ENCODE results near the gene TP73. TPM values are rescaled to one million over a fixed set of nuclear protein-coding genes. Genes with fewer than 3 reads are reported as not detected.
A peak's percentile ranks its signal among the peaks of the same experiment; 100 is the strongest.

TP73 gene
- 0.71 TPM for total RNA-seq
- 1 to 10 TPM in 5 of 8 donors, under 1 TPM in 3; 0.52 to 2.5 (median 1.3) TPM for polyA plus RNA-seq (ENCODE audit: insufficient read depth in 1 of 8, insufficient read length in 8 of 8, low replicate concordance in 1 of 8)
- long read RNA-seq, donor 1: 0 reads
- long read RNA-seq, donor 2: 0 reads
- long read RNA-seq, donor 3, partial matches to known transcripts: 0 of 1 reads
- long read RNA-seq, donor 3, other reads (novel, unspliced or antisense): 0 of 1 reads
- long read RNA-seq, donor 4: 0 reads
- long read RNA-seq, donor 5: 0 reads
- long read RNA-seq, donor 6: 0 reads
- long read RNA-seq, donor 7: 0 reads
- long read RNA-seq, donor 8: 0 reads
- long read RNA-seq, donor 9: 0 reads
- long read RNA-seq, donor 10: 0 reads
- long read RNA-seq, donor 11: 0 reads

DNA sequence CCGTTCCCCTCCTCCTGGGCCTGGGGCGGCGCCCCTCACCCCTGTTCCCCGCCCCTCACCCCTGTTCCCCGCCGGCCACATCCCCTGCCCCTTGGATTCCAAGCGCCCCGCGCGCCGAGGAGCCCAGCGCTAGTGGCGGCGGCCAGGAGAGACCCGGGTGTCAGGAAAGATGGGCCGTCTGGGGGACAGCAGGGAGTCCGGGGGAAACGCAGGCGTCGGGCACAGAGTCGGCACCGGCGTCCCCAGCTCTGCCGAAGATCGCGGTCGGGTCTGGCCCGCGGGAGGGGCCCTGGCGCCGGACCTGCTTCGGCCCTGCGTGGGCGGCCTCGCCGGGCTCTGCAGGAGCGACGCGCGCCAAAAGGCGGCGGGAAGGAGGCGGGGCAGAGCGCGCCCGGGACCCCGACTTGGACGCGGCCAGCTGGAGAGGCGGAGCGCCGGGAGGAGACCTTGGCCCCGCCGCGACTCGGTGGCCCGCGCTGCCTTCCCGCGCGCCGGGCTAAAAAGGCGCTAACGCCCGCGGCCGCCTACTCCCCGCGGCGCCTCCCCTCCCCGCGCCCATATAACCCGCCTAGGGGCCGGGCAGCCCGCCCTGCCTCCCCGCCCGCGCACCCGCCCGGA is at the start of gene TP73:
TP73 (plus strand) TSS at position 587 of the 618 bp plus-strand sequence. CDS start 29,850 bp downstream, outside the sequence.
- H3K36me3 ChIP-seq (ENCODE audit: control insufficient read depth, insufficient read depth, low read length): peaks cover 4% of the 10 kb centered on the region
- peaks cover 58% of the 10 kb centered on the region for H3K27me3 ChIP-seq (ENCODE audit: control insufficient read depth, insufficient read depth, low read length)
- peaks cover 34% of the 10 kb centered on the region for H3K4me1 ChIP-seq (ENCODE audit: control insufficient read depth, insufficient read depth, low read length)
- H3K4me3 ChIP-seq (ENCODE audit: low read length): peak within 1 kb of the TSS; percentile 28
- no peak within 1 kb of the TSS for H3K27ac ChIP-seq (ENCODE audit: low read length)
- DNase-seq: peak; percentile 47
- no peaks in the 10 kb centered on the region for H3K9me3 ChIP-seq (replicated peaks; ENCODE audit: control insufficient read depth, low read depth, low read length)
- WGBS (ENCODE audit: insufficient coverage): 0% methylated on average over 73 of the region's 80 CpGs

GRCh38 chr1:3603156-3603555 is 49.2 kb upstream of the TP73 start:
- DNase-seq: no peak
- 85% methylated on average over 10 of the region's 11 CpGs for whole genome bisulfite sequencing (ENCODE audit: insufficient coverage)
- Histone ChIP-seq H3K36me3 (ENCODE audit: control insufficient read depth, insufficient read depth, low read length) (no peaks in the 10 kb centered on the region), H3K27ac (ENCODE audit: low read length) (no peak overlapping the region), H3K27me3 (ENCODE audit: control insufficient read depth, insufficient read depth, low read length) (no peaks in the 10 kb centered on the region), H3K4me3 (ENCODE audit: low read length) (no peak overlapping the region), H3K9me3 (replicated peaks; ENCODE audit: control insufficient read depth, low read depth, low read length) (no peaks in the 10 kb centered on the region), H3K4me1 (ENCODE audit: control insufficient read depth, insufficient read depth, low read length) (peaks cover 25% of the 10 kb centered on the region)

DNA sequence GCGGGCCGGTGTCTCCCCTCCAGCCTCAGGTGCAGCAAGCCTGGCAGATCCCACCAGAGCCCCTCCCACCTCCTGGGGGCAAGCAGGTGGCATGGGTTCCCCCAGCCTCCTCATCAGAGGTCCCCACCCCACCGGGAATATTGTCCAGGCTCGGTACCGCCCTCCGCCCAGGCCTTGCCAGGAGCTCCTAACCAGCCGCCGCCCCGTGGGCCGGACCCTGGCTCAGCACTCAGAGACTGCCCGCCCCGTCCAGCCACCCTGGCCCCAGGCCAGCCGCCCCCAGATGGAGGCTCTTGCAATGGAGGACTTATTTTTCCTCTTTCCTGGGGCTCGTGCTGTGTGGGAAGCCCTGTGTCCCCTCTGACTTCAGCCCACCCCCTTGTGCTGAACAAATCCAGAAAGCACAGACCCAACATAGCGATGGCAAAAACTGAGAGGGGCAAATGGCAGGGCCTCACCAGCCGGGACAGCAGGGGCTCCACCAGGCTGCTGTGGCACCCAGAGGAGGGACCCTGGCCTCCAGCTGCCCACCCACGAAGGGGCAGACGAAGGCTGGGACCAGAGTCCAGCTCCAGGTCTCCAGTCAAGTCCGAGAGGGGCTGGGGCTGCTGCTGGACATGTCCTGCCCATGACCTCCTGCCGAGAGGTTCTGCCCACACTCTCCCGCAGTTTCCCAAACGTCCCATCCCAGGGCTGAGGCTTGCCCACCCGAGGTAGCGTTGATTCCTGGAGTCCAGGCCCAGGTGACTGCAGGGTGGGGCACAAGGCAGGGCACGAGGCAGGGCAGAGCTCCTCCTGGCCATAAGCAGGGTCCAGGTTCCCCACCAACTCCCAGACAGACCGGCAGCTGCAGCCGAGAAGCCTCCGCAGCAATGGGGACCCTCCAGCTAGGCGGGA is 48.5 kb upstream of the TP73 start:
- H3K9me3 ChIP-seq (replicated peaks; ENCODE audit: control insufficient read depth, low read depth, low read length): no peaks in the 10 kb centered on the region
- no peaks in the 10 kb centered on the region for H3K27me3 ChIP-seq (ENCODE audit: control insufficient read depth, insufficient read depth, low read length)
- no peak overlapping the region for H3K27ac ChIP-seq (ENCODE audit: low read length)
- WGBS (ENCODE audit: insufficient coverage): 76% methylated on average over 27 of the region's 29 CpGs
- H3K4me3 ChIP-seq (ENCODE audit: low read length): no peak overlapping the region
- DNase-seq: no peak
- H3K36me3 ChIP-seq (ENCODE audit: control insufficient read depth, insufficient read depth, low read length): no peaks in the 10 kb centered on the region
- peaks cover 24% of the 10 kb centered on the region for H3K4me1 ChIP-seq (ENCODE audit: control insufficient read depth, insufficient read depth, low read length)

DNA sequence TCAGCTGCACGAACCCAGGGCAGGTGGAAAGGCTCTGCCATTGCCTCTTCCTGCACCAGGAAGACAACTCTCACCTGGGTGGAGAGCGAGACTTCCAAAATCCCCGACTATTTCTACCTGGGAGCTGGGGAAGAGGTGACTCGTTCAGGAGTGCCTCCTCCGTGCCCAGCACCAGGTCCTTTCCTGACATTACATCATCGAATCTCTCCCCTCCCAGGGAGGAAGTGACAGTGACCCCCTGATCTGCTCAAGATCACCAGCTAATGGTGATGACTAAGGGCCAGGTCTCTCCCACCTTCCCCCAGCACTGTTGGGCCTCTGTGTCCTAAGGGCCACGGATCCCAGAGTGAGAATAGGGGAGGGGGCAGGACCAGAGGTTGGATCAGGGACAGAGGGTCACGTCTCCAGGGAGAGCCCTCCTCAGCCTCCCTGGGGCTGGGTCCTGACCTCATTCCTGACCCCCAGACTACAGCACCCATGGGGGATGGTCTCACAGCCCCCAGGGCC is 47.8 kb upstream of the TP73 start:
- no peak for DNase-seq
- H3K27me3 ChIP-seq (ENCODE audit: control insufficient read depth, insufficient read depth, low read length): no peaks in the 10 kb centered on the region
- H3K36me3 ChIP-seq (ENCODE audit: control insufficient read depth, insufficient read depth, low read length): no peaks in the 10 kb centered on the region
- peaks cover 24% of the 10 kb centered on the region for H3K4me1 ChIP-seq (ENCODE audit: control insufficient read depth, insufficient read depth, low read length)
- 100% methylated on average over 1 of the region's 8 CpGs for WGBS (ENCODE audit: insufficient coverage)
- no peak overlapping the region for H3K4me3 ChIP-seq (ENCODE audit: low read length)
- H3K27ac ChIP-seq (ENCODE audit: low read length): no peak overlapping the region
- no peaks in the 10 kb centered on the region for H3K9me3 ChIP-seq (replicated peaks; ENCODE audit: control insufficient read depth, low read depth, low read length)

DNA sequence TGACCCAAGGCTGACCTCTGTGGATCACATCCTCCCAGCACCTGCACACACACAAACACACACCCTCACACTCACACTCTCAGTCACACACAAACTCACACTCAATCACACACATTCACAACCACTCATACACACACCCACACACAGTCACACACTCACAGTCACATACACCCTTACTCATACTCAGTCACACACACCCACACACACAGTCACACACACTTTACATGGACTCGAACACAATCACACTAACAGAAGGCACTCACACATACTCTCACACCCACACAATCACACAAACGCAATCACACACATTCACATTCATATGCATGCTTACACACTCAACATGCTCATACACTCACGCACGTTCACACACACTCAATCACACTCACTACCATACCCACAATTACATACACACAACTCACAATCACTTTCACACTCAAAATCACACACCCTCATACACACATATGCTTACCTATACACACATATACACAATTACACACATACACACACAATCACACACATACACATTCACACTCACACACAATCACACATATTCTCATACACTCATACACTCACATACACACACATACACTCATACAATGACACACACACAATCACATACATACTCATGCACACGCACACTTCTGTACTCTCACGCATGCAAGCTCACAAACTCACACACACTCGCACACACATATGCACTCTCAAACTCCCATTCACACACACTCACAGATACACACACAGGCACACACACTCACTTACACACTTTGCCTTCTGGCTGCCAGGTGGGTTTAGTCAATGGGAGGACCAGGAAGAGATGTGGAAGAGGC is 47.1 kb upstream of the TP73 start:
- Histone ChIP-seq H3K36me3 (ENCODE audit: control insufficient read depth, insufficient read depth, low read length) (no peaks in the 10 kb centered on the region), H3K27me3 (ENCODE audit: control insufficient read depth, insufficient read depth, low read length) (no peaks in the 10 kb centered on the region)
- 94% methylated on average over 6 of the region's 7 CpGs for WGBS (ENCODE audit: insufficient coverage)

GRCh38 chr1:3606779-3607702 is 45.3 kb upstream of the TP73 start:
- Histone ChIP-seq H3K27me3 (ENCODE audit: control insufficient read depth, insufficient read depth, low read length) (peaks cover 9% of the 10 kb centered on the region), H3K27ac (ENCODE audit: low read length) (no peak overlapping the region), H3K4me1 (ENCODE audit: control insufficient read depth, insufficient read depth, low read length) (peaks cover 38% of the 10 kb centered on the region), H3K4me3 (ENCODE audit: low read length) (no peak overlapping the region), H3K36me3 (ENCODE audit: control insufficient read depth, insufficient read depth, low read length) (no peaks in the 10 kb centered on the region), H3K9me3 (replicated peaks; ENCODE audit: control insufficient read depth, low read depth, low read length) (no peaks in the 10 kb centered on the region)
- DNase-seq: no peak
- 83% methylated on average over 14 of the region's 23 CpGs for WGBS (ENCODE audit: insufficient coverage)

More for the DNA sequence above, 47.1 kb upstream of the TP73 start:
- no peak for DNase-seq
- Histone ChIP-seq H3K9me3 (replicated peaks; ENCODE audit: control insufficient read depth, low read depth, low read length) (no peaks in the 10 kb centered on the region), H3K4me1 (ENCODE audit: control insufficient read depth, insufficient read depth, low read length) (peaks cover 26% of the 10 kb centered on the region), H3K27ac (ENCODE audit: low read length) (no peak overlapping the region), H3K4me3 (ENCODE audit: low read length) (no peak overlapping the region)

GRCh38 chr1:3607703-3608065 is 44.6 kb upstream of the TP73 start:
- Histone ChIP-seq H3K4me1 (ENCODE audit: control insufficient read depth, insufficient read depth, low read length) (peaks cover 40% of the 10 kb centered on the region), H3K4me3 (ENCODE audit: low read length) (no peak overlapping the region), H3K27ac (ENCODE audit: low read length) (no peak overlapping the region), H3K9me3 (replicated peaks; ENCODE audit: control insufficient read depth, low read depth, low read length) (no peaks in the 10 kb centered on the region), H3K27me3 (ENCODE audit: control insufficient read depth, insufficient read depth, low read length) (peaks cover 16% of the 10 kb centered on the region), H3K36me3 (ENCODE audit: control insufficient read depth, insufficient read depth, low read length) (no peaks in the 10 kb centered on the region)
- WGBS (ENCODE audit: insufficient coverage): 59% methylated on average over 17 of the region's 18 CpGs
- no peak for DNase-seq

DNA sequence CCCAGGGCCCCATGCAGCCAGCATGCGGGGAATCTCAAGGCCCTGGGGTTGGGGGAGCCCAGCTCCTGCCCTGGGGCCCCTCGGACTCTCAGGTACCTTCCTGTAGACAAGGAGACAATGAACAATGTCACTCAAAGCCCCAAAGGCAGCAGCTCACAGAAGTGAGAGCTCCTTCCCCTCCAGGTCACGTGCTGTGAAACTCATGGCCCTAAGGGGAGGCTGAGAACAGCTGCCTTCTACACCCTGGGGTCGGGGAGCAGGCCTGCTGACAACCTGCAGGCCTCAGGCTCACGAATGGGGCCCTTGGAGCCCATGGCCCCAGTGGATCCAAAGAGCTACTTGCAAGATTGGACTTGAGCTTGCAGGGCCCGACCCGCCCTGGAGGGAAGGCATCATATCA is 44.2 kb upstream of the TP73 start:
- Histone ChIP-seq H3K27me3 (ENCODE audit: control insufficient read depth, insufficient read depth, low read length) (peaks cover 20% of the 10 kb centered on the region), H3K4me1 (ENCODE audit: control insufficient read depth, insufficient read depth, low read length) (peaks cover 40% of the 10 kb centered on the region), H3K36me3 (ENCODE audit: control insufficient read depth, insufficient read depth, low read length) (no peaks in the 10 kb centered on the region), H3K4me3 (ENCODE audit: low read length) (no peak overlapping the region), H3K9me3 (replicated peaks; ENCODE audit: control insufficient read depth, low read depth, low read length) (no peaks in the 10 kb centered on the region), H3K27ac (ENCODE audit: low read length) (no peak overlapping the region)
- WGBS (ENCODE audit: insufficient coverage): 74% methylated on average over 5 of the region's 7 CpGs
- no peak for DNase-seq

All from muscle of leg (tissue), 16 donors.